Adrenal gland (tissue), 5 donors: ENCODE results near the gene COL23A1.

Experiments used
- POLR2A ChIP-seq, 2 donors: fragments of 450-650 bp; IDR thresholded peaks; one replicate each; pipeline ENCODE4 v1.6.1; 2017; ENCODE audit warnings: antibody characterized with exemption in 2 of 2, mild to moderate bottlenecking in 2 of 2, moderate library complexity in 1 of 2
- TF ChIP-seq, protein P1 (sequence below), 6 experiments: fragments of 450-650 bp in 4 of 6; fragments of 200-600 bp in 2 of 6; sonication (generic) in 1 of 6; IDR thresholded peaks; 1 replicate in 5 of 6; 2 replicates in 1 of 6; pipeline versions ENCODE4 v1.5.1 to v1.8.0; 2016 to 2021; ENCODE audit warnings: antibody characterized with exemption in 6 of 6, mild to moderate bottlenecking in 2 of 6, moderate library complexity in 1 of 6
- donor health status: DM: no; HTN: no; CAD: no.

DNA sequence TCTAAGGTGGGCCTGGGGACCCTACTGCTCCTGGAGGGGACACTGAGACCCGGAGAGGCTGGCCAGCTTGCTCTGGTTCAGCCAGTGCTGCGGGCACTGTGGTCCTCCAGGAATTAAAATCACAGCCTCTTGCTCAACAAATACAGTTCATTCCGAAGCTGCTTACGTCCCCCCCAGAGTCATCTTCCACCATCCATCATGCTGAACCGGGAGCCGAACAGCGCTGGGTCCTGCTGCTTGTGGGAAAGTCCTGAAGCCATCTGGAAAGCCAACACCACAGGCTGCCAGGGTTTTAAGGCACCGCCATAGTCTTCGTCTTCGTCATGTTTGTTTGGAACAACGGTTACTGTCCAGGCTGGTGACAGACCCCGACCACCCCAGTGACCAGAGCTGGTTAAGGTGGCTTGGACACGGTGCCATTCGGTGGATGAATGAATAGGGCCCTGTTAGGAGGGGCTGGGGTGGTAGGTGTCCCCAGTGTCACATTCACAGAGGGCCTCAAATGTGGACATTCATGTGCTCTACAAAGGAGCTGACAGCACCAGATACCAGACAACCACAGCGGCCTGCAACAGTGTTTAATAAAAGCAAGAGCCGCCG lies 276.0 kb downstream of the COL23A1 start:
- TF ChIP-seq POLR2A (IDR thresholded peaks at IDR 0.05) = no peak
- TF ChIP-seq, protein P1, sequence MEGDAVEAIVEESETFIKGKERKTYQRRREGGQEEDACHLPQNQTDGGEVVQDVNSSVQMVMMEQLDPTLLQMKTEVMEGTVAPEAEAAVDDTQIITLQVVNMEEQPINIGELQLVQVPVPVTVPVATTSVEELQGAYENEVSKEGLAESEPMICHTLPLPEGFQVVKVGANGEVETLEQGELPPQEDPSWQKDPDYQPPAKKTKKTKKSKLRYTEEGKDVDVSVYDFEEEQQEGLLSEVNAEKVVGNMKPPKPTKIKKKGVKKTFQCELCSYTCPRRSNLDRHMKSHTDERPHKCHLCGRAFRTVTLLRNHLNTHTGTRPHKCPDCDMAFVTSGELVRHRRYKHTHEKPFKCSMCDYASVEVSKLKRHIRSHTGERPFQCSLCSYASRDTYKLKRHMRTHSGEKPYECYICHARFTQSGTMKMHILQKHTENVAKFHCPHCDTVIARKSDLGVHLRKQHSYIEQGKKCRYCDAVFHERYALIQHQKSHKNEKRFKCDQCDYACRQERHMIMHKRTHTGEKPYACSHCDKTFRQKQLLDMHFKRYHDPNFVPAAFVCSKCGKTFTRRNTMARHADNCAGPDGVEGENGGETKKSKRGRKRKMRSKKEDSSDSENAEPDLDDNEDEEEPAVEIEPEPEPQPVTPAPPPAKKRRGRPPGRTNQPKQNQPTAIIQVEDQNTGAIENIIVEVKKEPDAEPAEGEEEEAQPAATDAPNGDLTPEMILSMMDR (IDR thresholded peaks at IDR 0.05) = no peak
